GM04504 (cell line): ENCODE data around the gene DOCK1.
"Not testable (repeated sequence)": the region's sequence is repeated elsewhere in the genome, so short reads cannot be mapped to it uniquely, and the experiment has no call there.

Experiments used
- DNase-seq: peaks from one replicate; pipeline ENCODE4 v3.0.0-alpha.2; 2012; ENCODE audit warnings: low read depth

Gene DOCK1

DNA sequence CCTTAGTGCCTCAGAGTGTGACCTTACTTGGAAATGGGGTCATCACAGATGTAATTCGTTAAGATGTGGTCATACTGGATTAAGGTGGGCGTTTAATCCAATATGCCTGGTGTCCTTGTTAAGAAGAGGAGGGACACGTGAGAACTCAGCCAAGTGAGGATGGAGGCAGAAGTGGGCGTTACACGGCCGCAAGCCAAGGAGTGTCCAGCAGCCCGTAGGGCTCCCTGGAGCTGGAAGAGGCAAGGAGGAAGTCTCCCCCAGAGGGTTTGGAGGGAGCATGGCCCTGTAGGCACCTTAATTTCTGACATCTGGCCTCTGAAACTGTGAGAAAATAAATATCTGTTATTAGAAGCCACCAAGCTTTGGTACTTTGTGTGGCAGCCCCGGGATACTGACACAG lies 21.3 kb downstream of the DOCK1 start:
- no peak for DNase-seq

DNA sequence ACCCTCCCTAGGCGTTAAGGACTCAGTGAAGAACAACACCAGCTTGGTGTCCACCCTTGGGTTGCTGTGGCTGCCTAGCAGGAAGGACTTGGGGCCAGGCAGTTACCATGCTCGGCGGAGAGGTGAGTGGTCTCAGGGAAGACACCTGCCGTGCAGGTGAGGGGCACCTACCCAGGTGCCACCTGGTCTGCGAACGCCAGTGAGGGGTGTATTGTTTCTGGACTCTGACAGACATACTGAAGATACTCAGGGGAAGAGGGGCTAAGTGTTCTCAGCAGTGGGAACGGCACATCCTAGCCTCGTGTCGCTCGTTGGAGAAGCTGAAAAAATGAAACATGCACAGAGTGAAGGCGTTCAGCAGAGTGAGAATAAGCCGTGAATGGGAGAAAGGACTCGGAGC lies 22.6 kb downstream of the DOCK1 start:
- no peak for DNase-seq

DNA sequence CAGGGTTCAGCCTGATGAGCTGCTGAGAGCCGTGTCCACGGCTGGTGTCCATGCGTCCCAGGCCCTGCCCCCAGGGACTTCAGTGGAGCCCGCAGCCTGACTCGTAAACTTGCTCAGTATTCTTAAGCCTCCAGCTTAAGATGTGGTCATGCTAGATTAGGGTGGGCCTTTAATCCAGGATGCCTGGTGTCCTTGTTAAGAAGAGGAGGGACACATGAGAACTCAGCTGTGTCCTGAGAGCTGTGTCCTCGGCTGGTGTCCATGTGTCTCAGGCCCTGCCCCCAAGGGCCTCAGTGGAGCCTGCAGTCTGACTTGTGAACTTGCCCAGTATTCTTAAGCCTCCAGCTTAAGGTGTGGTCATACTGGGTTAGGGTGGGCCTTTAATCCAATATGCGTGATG lies 23.0 kb downstream of the DOCK1 start:
- DNase-seq = no peak

DNA sequence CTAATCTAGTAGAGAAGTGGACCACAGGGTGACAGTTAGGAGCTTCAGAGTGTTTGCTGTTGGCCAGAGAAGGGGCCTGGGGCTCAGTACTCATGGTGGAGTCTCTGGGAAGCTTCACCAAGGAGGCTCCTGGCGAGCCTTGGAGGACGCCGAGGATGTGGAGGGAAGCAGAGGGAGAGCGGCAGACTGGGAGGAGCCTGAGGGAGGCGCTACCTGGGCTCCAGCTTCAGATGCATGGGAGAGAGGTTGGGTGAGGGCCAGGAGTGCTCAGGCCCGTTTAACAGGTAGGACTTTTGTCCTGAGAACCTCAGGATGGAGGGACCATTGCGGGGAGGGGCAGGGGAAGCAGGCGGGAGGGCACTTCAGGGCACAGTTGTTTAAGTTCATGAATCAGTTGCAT lies 24.2 kb downstream of the DOCK1 start:
- no peak for DNase-seq

DNA sequence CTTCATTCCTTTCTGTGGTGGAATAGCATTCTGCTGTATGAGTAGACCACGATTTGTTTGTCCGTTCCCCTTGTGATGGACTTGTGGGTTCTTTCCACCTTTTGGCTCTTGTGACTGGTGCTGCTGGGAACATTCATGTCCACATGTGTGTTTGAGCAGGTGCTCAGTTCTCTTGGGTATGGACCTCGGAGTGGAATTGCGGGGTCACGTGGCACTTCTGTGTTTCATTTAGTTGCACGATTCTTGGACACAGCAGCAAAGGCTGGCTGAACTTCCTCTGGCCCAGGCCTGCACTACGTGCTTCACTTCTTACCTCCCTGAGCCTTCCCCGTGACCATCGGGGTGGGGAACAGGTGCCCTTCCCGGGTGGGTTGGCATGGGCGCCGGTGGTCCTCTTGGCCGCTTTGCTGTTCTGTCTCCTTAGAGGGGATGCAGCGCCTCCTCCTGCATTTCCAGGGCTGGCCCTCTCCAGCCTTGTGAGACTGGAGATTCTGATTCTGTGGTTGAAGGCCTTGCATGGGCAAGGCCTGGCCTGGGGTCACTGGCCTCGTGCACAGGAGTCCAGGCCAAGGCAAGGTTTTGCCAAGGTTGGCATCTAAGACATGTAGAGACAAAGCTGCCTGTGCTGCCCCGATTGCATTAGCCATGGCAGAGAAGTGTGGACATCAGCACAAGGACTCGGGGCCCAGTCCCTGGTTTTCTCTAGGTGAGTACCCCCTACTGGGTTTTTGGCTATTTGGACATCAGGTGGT lies 25.1 kb downstream of the DOCK1 start:
- no peak for DNase-seq

DNA sequence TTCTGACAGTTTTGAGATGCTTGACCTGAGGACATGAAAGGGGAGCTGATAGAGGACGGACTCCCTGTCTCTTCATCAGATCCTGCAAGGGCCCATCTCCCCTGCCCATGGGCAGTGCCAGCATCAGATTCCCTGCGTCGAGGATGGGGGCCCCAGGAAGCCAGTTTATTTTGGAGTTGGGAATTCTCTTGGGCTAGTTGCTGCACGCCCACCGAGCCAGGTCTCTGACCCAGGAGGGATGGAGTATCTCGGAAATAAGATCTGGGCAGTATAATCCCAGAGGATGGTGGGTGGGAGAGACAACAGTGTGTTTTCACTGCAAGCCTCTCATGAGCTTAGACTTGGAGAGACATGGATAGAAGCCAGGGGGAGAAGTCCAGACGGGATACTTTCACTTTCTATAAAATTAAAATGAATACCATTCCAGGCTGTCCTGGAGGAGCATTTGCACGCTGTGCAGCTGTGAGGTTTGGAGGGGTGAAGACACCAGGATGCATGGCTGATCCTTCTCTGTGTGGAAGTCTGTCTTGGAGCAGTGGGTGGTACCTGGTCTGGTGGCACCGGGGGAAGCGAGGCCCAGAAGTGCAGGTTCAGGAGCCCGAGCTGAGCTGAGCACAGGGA lies 25.8 kb downstream of the DOCK1 start:
- no peak for DNase-seq

DNA sequence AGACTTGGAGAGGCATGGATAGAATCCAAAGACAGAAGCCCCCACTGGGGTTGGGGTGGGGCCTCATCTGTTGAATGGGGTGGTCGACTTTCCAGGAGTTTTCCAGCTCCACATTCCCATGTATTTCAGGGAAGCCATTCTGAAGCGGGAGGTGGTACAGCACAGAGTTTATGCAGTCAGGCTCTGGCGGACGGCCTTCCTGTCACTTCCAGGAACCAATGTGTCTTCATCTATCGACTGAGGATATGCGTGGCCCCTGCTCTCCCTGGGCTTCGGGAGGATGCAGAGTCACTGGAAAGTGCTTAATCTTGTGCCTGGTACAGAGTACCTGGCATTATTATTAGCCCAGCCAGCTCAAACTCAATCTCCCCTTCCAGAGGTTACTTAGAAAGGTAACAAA lies 26.3 kb downstream of the DOCK1 start:
- no peak for DNase-seq

DNA sequence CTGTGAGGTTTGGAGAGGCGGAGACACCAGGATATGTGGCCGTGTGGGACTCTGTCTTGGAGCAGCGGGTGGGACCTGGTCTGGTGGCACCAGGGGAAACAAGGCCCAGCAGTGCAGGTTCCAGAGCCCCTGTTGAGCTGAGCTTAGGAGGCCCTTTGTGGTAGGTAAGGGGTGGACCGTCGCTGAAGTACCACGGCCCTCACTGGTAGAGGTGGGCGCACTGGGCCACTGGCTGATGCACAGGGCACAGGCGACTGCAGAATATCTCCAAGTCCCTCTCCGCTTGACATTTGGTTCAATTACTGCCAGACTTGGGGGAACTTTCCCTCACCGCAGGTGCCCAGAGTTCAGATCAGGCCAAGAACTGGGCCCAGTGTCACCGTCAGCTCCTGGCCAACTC lies 27.3 kb downstream of the DOCK1 start:
- no peak for DNase-seq

DNA sequence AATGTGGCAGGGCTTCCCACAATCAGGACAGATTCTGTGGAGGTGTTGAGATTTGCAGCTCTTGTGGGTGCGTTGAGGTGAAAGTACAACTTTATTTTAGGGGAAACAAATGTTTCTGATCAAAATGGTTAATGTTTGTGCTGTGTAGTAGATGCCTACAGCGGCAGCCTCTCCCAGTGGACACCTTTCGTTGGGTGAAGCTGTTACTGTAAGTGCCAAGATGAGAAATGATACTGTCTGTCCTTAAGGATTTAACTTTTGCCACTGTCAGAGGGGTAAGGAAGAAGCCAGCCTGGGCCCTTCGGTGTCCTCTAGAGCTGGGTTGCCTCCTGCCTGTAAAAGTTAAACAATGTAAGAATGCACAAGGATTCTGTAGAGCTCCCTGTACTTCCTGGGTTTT lies 27.9 kb downstream of the DOCK1 start:
- no peak for DNase-seq

DNA sequence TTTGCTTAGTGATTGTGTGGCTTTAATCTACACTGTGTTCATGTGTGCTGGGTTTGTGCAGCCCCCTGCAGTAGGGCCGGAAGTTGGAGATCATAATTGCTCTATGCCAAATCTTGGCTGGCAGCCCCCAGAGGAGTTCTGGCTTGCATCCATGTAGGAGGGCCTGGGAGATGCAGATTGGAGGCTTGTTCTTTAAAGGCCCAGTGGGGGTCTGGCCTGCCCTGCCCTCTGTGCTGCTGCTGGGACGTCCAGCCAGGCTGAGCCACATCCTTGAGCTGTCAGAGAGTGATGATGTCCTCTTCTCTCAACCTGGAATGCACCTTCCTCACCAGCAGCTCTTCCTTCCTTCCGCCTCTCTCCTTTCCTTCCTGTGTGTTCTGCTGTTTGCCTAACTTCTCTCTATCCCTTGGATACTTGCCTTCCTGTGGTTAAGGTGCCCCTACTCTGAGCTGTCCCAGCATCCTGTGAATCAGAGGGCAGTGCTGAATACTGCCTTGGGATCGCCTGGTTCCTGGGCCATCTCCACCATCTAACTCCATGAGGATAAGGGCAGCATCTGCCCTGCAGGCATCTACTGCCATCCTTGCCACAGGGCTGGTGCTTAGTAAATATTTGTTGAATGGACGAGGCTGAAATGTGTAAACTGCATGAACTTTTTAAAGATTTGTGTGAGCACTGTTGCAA lies 30.2 kb downstream of the DOCK1 start:
- no peak for DNase-seq

DNA sequence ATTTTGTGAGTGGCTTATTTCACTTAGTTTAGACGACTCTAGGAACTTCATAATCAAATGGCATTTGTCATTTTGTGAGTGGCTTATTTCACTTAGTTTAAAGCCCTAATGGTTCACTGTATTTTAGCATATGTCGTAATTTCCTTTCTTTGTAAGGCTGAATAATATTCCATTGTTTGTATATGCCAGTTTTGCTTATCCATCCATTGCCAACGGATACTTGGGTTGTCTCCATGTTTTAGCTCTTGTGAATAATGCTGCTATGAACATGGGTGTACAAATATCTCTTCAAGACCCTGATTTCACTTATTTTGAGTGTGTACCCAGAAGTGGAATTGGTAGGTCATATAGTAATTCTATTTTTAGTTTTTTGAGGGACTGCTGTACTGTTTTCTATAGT lies 31.8 kb downstream of the DOCK1 start:
- DNase-seq = no peak

DNA sequence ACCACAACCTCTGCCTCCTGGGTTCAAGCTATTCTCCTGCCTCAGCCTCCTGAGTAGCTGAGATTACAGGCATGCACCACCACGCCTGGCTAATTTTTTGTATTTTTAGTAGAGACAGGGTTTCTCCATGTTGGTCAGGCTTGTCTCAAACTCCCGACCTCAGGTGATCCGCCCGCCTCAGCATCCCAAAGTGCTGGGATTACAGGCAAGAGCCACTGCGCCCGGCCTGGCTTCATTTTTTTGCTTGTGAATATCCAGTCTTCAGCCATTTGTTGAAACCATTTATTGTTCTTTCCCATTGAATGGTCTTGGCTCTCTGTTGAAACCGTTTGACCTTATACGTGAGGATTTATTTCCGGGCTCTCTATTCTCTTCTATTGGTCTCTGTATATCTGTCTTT lies 32.9 kb downstream of the DOCK1 start:
- not testable (repeated sequence) for DNase-seq

DNA sequence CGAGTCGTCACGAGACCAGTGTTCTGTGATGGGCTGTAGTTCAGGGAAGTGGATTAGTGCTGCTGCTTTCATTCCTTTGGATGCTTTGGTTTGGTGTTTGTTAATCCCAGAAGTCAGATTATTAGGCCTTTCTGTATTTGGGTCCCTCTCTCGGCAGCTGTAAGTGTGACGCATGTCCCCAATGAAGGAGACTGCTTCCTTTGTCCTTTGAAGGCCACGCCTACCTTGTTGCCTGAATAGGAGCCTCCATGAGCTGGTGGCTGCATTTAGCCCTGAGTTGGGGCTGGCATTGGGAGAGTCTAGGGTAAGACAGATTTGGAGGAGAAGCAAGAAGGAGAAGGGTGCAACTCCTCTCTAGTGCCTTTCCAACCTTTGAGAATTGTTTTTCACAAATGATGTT lies 34.5 kb downstream of the DOCK1 start:
- no peak for DNase-seq

DNA sequence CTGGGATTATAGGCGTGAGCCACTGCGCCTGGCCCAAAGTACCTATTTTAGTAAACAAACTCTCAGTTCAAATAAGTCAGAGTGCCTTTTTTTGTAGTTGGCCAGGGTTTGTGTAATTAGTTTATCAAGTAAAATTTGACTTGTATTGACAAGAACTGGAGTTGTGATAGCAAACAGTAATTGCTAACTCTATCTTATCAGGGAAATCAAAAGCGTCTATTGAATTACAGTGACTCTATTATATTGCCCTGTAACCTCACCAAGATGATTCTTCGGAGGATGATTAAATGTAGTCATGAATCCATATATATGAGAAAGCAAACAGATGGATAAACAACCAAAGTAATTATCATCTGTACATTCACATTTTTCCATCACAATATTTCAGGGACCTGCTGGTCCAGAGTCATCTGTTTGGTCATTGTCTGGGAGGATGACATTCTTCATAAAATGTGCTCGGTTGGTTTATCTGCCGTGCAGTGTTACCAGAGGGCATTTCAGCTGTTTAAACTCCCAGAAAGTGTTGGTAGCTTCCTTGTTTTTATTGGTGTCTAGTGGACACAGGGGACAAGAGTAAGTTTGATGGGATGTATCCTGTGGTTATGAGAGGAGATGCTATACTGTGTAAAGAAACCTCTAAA lies 35.6 kb downstream of the DOCK1 start:
- no peak for DNase-seq

DNA sequence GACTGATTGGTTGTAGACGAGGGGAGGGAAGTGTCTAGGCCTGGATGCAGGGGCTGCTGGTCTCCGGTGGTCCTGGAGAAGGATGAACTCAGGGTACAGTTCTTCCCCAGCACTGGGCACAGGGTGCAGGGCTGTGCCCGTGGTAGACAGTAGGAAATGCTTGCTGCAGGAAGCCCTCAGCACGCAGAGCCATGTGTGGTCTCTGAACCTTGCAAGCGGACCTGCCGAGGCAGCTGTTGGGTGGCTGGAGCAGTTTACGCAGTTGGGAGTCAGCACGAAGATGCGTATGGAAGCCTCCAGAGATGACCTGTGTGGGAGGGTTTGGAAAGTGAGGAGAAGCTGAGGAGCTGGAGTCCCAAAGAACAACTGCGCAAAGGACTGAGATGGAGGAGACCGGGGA lies 39.0 kb downstream of the DOCK1 start:
- DNase-seq = no peak

DNA sequence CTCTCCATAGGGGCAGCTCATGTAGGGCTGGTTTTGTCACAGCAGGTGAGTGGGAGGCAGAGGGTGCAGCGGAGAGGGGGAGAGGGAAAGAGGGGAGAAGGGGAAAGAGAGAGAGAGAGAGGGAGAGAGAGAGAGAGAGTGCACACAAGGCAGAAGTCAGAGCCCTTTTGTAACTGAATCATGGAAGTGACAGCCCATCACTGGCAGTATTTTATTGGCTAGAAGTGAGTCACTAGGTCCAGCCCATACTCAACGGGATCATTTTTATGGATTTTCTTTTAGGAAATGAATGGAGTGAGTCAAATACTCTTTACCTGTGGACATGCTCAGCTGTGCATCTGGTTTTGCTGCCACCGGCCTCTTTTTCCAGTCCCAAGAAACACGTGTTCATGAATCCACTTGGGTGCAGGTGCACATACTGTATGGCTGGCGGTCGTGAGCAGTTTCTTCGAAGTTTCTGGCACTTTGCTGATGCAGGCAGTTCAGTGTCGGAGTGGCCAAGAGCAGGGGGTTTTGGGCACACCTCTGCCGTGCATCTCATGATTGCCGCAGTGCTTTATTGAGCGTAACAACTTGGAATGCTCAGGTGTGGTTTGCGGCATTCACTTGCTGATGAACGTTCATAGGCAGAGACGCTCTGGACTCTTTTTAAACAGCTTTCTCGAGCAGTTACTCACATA lies 40.3 kb downstream of the DOCK1 start:
- peak; percentile 15 for DNase-seq

DNA sequence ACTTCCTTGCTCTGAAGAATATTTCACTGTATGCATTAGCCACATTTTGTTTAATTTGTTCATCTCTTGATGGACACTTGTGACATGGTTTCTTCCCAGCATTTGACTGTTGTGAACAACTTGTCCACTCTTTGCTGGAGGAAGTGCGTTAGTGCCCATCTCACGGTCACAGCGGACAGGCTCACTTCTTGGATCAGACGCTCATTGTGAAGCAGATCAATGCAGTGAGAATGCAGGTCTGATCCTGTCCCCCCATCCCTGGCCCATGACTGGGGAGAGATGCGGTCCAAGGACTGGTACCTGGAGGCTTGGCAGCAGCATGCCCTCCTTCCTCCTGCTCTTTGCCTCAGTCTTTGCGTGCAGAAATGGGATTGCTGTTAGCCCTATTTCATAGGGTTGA lies 41.5 kb downstream of the DOCK1 start:
- no peak for DNase-seq

DNA sequence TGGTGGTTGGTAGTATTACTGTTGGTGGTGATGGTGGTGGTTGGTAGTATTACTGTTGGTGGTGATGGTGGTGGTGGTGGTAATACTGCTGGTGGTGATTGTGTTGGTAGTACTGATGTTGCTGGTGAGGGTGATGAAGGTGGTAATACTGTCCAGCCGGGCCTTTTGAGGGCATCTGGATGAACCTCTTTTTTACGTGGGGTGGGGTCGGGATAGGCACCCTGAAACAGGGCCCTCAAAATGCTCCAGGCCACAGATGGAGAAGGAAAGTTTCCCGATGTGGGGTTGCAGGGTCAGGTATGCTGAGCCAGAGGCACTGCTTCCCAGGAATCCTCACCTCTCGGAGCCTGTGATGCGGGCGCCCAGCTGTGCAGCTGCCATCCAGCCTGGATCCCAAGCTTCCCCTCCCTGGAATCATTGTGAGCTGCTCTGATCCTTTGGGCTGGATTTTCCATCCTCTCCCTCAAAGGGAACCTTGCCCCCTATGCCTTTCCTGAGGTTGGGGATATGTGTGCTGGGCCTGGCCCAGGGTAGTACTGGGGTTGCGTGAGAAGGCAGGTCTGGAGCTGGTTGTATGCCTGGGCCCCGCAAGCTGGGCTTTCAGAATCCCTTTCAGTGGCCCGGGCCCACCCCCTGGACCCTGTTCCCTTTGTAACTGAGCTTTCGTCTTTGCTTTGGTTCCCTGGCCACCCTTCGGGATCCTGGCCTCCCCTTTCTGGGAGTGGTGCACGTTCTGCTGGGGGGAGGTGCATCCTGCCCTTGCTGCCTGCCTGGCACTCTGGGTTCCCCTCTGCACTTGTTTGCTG lies 43.3 kb downstream of the DOCK1 start:
- DNase-seq = no peak

DNA sequence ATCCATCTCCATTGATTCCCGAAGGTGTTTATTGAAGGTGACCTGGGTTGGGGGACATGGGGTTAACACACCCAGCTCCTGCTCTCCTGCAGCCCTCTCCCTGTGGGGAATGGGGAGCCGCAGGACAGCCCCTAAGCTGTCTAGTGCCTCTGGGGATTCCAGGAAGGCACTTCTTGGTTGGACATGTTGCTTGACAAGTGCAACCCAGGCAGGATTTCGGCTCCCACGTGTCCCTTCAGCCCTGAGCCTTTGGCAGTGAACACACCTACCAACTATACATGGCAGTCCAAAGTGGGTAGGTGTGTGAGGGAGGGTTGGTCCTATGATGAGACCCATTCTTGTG lies 43.9 kb downstream of the DOCK1 start:
- no peak for DNase-seq

DNA sequence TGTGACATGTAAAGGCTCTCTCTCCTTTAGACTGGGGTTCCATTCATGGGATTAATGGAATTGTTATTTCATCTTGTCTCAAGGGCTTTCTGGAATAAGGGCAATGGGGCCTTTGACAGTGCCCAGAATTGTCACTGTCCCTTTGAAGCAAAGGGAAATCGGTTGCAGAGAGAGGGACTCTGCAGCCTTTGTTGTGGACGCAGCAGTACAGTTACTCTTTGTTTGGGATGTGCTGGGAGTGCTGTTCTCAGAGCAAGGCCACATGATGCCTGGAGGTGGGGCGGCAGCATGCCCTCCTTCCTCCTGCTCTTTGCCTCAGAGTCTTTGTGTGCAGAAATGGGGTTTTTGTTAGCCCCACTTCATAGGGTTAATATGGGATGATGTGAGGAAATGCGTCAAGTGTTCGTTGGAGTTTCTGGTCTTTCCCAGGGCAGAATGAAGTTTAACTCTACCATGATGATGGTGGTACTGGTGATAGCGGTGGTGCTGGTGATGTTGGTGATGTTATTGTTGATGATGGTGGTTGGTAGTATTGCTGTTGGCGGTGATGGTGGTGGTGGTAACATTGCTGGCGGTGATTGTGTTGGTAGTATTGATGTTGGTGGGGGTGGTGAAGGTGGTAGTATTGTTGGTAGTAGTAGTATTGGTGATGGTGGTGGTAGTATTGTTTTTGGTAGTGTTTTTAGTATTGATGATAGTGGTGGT lies 45.3 kb downstream of the DOCK1 start:
- DNase-seq = no peak

DNA sequence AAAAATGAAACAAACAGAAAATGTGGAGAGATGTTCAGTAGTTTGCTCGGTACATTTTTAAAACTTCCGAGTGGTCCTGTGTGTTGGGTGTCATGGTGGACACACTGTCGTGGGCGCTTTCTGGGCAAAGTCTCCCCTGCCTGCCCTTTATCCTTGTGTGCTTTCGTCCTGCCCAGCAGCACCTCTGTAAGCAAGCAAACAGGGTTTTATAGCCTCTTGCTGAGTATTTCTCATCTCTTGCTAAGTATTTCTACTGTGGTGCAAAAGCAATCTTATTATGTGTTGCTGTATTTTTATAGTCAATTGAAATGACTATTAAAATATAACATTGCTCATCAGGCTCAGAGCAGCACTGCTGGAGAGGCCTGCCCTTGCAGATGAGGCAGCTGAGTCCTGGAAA lies 48.7 kb downstream of the DOCK1 start:
- no peak for DNase-seq
